GM12875 (cell line): ENCODE measurements around the gene GATA3.

ENCODE experiments used
- H3K4me3 ChIP-seq: one replicate; pipeline ENCODE4 v1.5.1; 2011; ENCODE audit warnings: low read depth, low read length, control low read depth
- CTCF ChIP-seq: IDR thresholded peaks from 2 replicates; pipeline ENCODE4 v1.5.1; 2011; ENCODE audit warnings: low read depth, mild to moderate bottlenecking, control low read depth, inconsistent platforms, low read length, moderate library complexity, borderline replicate concordance; ENCODE audit not compliant: insufficient read depth

Gene GATA3

GRCh38 chr10:8034466-8035005, 20.0 kb upstream of the GATA3 start:
- no peak for TF ChIP-seq CTCF

GRCh38 chr10:8035006-8035640, 19.4 kb upstream of the GATA3 start:
- TF ChIP-seq CTCF = no peak
- H3K4me3 ChIP-seq = no peak overlapping the region

More at GRCh38 chr10:8034466-8035005, 20.0 kb upstream of the GATA3 start:
- H3K4me3 ChIP-seq = no peak overlapping the region

GRCh38 chr10:8035641-8036470, 18.6 kb upstream of the GATA3 start:
- TF ChIP-seq CTCF = no peak
- H3K4me3 ChIP-seq = no peak overlapping the region

- no peak for TF ChIP-seq CTCF
- no peak overlapping the region for H3K4me3 ChIP-seq
Observed at GRCh38 chr10:8036506-8037198, 17.8 kb upstream of the GATA3 start.

- no peak overlapping the region for H3K4me3 ChIP-seq
- no peak for TF ChIP-seq CTCF
Observed at GRCh38 chr10:8037199-8037801, 17.2 kb upstream of the GATA3 start.

GRCh38 chr10:8037941-8038894, 16.3 kb upstream of the GATA3 start:
- H3K4me3 ChIP-seq = no peak overlapping the region
- TF ChIP-seq CTCF = no peak
